ENCODE results near the gene PCYOX1L. TPM values are rescaled to one million over a fixed set of nuclear protein-coding genes. Genes with fewer than 3 reads are reported as not detected.

The PCYOX1L gene
- total and polyA plus RNA-seq, 2 donors = 7.8 to 8.1 TPM

DNA sequence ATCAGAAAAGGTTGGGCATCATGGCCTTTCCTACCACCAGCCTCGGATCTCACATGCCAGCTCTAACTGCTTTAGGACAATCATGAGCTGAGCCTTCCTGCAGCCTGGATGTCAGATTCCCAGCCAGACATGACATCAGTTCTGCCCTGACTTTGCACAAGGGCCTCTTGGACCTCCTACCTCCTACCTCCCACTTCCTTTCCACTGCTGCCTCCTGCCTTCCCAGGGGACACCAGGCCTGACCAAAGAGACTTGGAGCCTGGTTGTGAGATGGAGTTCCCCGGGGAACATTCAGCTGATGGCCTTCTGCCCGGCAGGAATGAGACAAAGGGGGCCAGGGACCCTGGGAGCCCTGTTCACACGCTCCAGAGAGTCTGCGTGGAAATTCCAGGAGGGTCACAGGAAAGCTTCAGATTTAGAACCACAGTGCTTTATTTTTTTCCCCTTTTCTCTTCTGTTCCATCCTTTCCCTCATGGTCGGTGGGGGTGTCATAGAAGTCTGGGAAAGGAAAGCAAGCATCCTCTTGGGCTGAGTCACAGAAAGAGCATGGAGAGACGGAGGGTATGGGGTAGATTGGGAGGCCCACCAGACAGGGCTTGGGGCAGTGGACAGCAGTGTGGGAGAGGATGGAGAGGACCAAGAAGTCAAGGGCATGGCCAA lies 56.7 kb downstream of the PCYOX1L start:
- DNase-seq (ENCODE audit: extremely low spot score) = no peak
- 21% methylated on average over 7 of the region's 7 CpGs for WGBS
- Histone ChIP-seq H3K27ac (ENCODE audit: low read depth) (peak overlapping the region; percentile 42), H3K36me3 (ENCODE audit: insufficient read depth) (no peaks in the 10 kb centered on the region), H3K4me1 (ENCODE audit: insufficient read depth) (no peaks in the 10 kb centered on the region), H3K4me3 (ENCODE audit: low read depth, low read length) (no peak overlapping the region)

DNA sequence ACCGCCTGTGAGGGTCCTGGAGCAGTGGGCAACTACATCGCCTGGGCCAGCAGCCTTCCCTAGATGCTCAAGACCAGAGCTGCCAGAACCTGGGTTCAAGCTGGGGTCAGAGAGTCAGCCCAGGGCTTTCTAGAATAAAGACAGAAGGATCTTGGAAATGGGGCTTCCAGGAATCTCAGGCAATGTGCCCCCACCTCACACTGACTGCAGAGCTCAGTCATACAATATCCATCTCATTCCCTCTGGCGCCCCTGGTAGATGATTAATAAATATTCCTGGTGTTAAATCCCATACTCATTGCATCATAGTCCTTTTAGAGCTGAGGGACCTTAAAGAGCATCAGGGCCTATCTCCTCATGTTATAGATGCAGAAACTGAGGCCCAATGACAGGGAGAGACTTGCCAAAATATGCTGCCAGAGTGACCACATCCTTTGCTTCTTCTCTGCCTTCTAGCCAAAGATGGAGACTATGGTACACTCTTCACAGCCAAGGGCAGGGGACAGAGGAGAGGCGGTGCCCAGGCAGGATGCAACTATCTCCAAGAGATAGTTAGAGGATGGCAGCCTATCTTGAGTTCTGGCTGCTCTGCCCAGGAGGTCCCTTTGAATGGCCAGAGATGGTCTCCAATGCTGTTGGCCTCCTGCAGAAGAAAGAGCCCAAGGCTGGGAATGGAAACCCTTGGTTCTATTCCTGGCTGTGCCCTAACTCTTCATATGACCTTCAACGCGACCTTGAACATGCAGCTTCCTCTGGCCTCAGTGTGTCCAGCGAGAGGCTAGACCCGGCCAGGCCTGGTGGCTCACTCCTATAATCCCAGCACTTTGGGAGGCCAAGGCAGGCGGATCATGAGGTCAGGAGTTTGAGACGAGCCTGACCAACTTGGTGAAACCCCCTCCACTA lies 57.5 kb downstream of the PCYOX1L start:
- no peaks in the 10 kb centered on the region for H3K4me1 ChIP-seq (ENCODE audit: insufficient read depth)
- peak overlapping the region; percentile 7 for H3K27ac ChIP-seq (ENCODE audit: low read depth)
- no peak overlapping the region for H3K4me3 ChIP-seq (ENCODE audit: low read depth, low read length)
- no peak for DNase-seq (ENCODE audit: extremely low spot score)
- H3K36me3 ChIP-seq (ENCODE audit: insufficient read depth) = no peaks in the 10 kb centered on the region
- 43% methylated on average over 10 of the region's 10 CpGs for WGBS

DNA sequence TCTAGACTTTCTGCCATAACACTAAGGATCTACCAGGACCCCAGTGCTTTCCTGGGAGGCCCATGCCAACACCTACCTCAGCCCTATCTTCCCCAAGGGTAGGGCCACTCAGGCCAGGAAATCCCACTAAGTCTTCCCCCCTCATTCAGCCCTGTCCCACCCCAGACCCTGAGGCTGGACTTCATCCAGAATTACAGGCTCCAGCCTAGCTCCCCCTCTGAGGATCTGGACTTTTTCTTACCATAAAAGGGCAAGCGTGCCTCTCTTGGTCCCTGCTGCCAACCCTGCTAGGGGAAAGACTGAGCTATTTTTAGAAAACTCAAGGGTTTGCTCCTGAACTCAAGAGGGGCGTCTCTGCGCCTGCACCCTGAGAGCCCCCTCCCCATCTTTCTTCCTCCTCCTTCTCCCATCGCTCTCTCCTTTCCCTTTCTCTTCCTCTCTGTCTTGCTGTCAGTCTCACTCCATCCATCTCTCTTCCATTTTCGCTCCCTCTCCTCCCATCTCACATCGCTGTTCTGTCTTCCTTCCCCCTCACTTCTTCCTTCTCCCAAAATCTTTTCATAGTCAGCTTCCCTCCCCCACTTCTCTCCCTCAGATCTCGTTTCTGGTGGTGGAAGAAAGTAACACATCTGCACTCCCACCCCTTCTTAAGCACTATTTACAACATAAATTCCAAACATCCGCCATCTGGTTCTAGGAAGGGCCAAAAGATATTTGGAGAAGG lies 59.3 kb downstream of the PCYOX1L start:
- peak; percentile 76 for DNase-seq (ENCODE audit: extremely low spot score)
- no peak overlapping the region for H3K4me3 ChIP-seq (ENCODE audit: low read depth, low read length)
- 22% methylated on average over 8 of the region's 8 CpGs for WGBS
- peaks cover 1% of the 10 kb centered on the region for H3K36me3 ChIP-seq (ENCODE audit: insufficient read depth)
- H3K27ac ChIP-seq (ENCODE audit: low read depth) = peak overlapping the region; percentile 63
- no peaks in the 10 kb centered on the region for H3K4me1 ChIP-seq (ENCODE audit: insufficient read depth)

DNA sequence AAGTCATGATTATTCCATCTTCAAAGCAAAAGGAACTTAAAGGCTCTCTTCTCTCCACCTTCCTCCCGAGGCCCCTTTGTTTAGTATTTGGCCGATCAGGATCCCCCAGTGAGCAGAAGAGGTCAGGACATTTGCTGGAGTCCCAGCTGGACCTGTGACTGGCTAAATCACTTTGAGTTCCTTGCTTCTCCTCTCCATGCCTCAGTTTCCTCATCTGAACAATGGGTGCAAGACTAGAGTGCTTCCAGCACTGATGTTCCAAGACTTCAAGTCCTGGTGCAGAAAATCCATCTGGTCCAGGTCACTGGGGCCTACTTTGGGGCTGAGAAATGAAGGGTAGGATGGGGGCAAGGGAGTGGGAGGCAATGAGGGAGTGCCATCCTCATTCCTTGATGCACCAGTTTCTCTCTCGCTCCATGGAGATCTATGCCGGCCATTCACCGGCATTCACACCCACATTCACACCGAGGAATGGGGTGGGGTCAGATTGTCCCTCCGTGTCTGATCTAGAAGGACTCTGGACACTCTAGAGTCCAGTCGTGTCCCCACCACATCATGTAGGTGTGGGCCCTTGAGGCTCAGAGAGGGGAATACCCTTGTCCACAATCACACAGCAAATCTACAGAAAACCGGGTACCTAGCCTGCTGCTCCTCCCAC lies 60.0 kb downstream of the PCYOX1L start:
- H3K27ac ChIP-seq (ENCODE audit: low read depth) = peak overlapping the region; percentile 53
- peaks cover 1% of the 10 kb centered on the region for H3K36me3 ChIP-seq (ENCODE audit: insufficient read depth)
- no peaks in the 10 kb centered on the region for H3K4me1 ChIP-seq (ENCODE audit: insufficient read depth)
- no peak for DNase-seq (ENCODE audit: extremely low spot score)
- no peak overlapping the region for H3K4me3 ChIP-seq (ENCODE audit: low read depth, low read length)
- 33% methylated on average over 9 of the region's 9 CpGs for WGBS

DNA sequence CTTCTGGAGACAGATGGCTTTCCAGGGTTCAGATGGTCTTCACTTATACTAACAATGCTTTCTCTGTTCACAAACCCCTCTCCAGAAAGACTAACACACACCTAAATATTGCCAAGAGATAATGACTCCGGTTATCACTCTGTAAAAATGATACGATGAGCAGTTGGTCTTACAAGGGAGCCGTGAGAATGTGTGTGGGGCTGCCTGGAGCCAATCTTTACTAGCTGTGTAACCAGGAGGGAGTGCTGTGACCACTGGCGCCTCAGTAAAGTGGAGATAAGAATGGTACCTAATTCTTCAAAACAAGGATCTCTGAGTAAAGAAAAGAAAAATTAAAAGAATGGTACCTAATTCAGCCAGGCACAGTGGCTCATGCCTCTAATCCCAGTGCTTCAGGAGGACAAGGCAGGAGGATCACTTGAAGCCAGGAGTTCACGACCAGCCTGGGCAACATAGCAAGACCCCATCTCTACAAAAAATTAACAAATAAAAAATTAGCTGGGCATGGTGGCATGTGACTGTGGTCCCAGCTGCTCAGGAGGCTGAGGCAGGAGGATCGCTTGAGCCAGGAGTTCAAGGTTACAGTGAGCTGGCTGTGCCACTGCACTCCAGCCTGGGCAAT lies 61.2 kb downstream of the PCYOX1L start:
- Histone ChIP-seq H3K36me3 (ENCODE audit: insufficient read depth) (peaks cover 1% of the 10 kb centered on the region), H3K27ac (ENCODE audit: low read depth) (peak overlapping the region; percentile 25), H3K4me3 (ENCODE audit: low read depth, low read length) (no peak overlapping the region), H3K4me1 (ENCODE audit: insufficient read depth) (no peaks in the 10 kb centered on the region)
- 35% methylated on average over 6 of the region's 6 CpGs for WGBS
- DNase-seq (ENCODE audit: extremely low spot score) = no peak

Other genes with a start within 250 kb of the PCYOX1L start
- gene ABLIM3, start 216.6 kb upstream of the PCYOX1L start, total RNA-seq = 9.8 TPM
- 14.4 TPM for gene ABLIM3, start 216.6 kb upstream of the PCYOX1L start, polyA plus RNA-seq
- gene AFAP1L1, start 86.2 kb upstream of the PCYOX1L start, total RNA-seq = 27.9 TPM
- 6.3 TPM for gene AFAP1L1, start 86.2 kb upstream of the PCYOX1L start, polyA plus RNA-seq
- 17.6 TPM for gene GRPEL2, start 12.5 kb upstream of the PCYOX1L start, total RNA-seq
- gene GRPEL2, start 12.5 kb upstream of the PCYOX1L start, polyA plus RNA-seq = 5.1 TPM
- gene IL17B, start 21.2 kb downstream of the PCYOX1L start, total RNA-seq = 8.9 TPM
- 3.7 TPM for gene IL17B, start 21.2 kb downstream of the PCYOX1L start, polyA plus RNA-seq
- 343 TPM for gene CSNK1A1, start 193.4 kb downstream of the PCYOX1L start, total RNA-seq
- 144 TPM for gene CSNK1A1, start 193.4 kb downstream of the PCYOX1L start, polyA plus RNA-seq
- 5.6 TPM for gene ARHGEF37, start 223.5 kb downstream of the PCYOX1L start, total RNA-seq
- 14.2 TPM for gene ARHGEF37, start 223.5 kb downstream of the PCYOX1L start, polyA plus RNA-seq

All from urinary bladder (tissue), 4 donors.